ENCODE measurements around the gene MRPS21. TPM values are rescaled to one million over a fixed set of nuclear protein-coding genes. Genes with fewer than 3 reads are reported as not detected.

The MRPS21 gene
- total RNA-seq, 1 donor from 2014 or later, result 69.2 TPM

DNA sequence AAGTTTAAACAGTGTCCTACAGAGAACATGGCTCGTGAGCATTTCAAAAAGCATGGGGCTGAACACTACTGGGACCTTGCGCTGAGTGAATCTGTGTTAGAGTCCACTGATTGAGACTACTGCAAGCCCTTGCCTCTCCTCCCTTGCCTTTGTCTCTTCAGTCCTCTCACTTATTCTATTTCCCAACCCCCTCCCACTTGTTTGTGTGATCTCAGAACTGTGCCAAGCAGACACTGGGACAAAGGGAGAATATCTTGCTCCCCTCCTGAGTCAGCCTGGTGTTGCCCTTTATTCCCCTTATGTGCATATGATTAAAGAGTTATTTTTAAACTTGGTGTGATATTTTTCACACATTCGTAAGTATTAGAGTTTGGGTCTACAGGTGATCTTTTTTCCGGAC lies 59.2 kb downstream of the MRPS21 start:
- no peak for DNase-seq
- intact Hi-C loops (cut with micrococcal nuclease), result no loop called here
- ATAC-seq (ENCODE audit: low read depth), result no peak
- no peaks in the 10 kb centered on the region for H3K4me1 Mint-ChIP-seq
- TF ChIP-seq, protein P1, sequence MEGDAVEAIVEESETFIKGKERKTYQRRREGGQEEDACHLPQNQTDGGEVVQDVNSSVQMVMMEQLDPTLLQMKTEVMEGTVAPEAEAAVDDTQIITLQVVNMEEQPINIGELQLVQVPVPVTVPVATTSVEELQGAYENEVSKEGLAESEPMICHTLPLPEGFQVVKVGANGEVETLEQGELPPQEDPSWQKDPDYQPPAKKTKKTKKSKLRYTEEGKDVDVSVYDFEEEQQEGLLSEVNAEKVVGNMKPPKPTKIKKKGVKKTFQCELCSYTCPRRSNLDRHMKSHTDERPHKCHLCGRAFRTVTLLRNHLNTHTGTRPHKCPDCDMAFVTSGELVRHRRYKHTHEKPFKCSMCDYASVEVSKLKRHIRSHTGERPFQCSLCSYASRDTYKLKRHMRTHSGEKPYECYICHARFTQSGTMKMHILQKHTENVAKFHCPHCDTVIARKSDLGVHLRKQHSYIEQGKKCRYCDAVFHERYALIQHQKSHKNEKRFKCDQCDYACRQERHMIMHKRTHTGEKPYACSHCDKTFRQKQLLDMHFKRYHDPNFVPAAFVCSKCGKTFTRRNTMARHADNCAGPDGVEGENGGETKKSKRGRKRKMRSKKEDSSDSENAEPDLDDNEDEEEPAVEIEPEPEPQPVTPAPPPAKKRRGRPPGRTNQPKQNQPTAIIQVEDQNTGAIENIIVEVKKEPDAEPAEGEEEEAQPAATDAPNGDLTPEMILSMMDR (IDR thresholded peaks at IDR 0.05), result no peak
- ChIA-PET POLR2A (interaction anchor here (1.3 kb wide), 1 partner anchor 11 kb away, joined by 6 read pairs; the partner anchor contains the start of gene RPRD2), CTCF (no interaction called here)
- H3K27ac Mint-ChIP-seq, result no peak overlapping the region
- H3K27me3 Mint-ChIP-seq, result no peaks in the 10 kb centered on the region
- no peaks in the 10 kb centered on the region for H3K9me3 Mint-ChIP-seq
- peaks cover 55% of the 10 kb centered on the region for H3K36me3 Mint-ChIP-seq (ENCODE audit: low read depth)
- no peak overlapping the region for H3K4me3 Mint-ChIP-seq

Other genes starting within 250 kb of the MRPS21 start
- 39.0 and 46.0 TPM in 2 replicates for gene VPS45, start 226.1 kb upstream of the MRPS21 start, total RNA-seq
- 195 and 208 TPM in 2 replicates for gene PLEKHO1, start 143.9 kb upstream of the MRPS21 start, total RNA-seq
- gene ANP32E, start 57.7 kb upstream of the MRPS21 start, total RNA-seq, result 70.5 and 84.3 TPM in 2 replicates
- gene CA14, start 36.1 kb upstream of the MRPS21 start, total RNA-seq, result not detected in 2 replicates
- gene APH1A, start 24.8 kb upstream of the MRPS21 start, total RNA-seq, result 145 TPM in 2 replicates
- 0.38 and 0.39 TPM in 2 replicates for gene C1orf54, start 21.1 kb upstream of the MRPS21 start, total RNA-seq
- gene CIART, start 11.3 kb upstream of the MRPS21 start, total RNA-seq, result 0.20 and 1.0 TPM in 2 replicates
- gene PRPF3, start 27.7 kb downstream of the MRPS21 start, total RNA-seq, result 112 and 136 TPM in 2 replicates
- gene RPRD2, start 70.3 kb downstream of the MRPS21 start, total RNA-seq, result 27.1 and 28.6 TPM in 2 replicates
- gene TARS2, start 193.6 kb downstream of the MRPS21 start, total RNA-seq, result 42.6 and 50.7 TPM in 2 replicates
- gene ECM1, start 214.2 kb downstream of the MRPS21 start, total RNA-seq, result 1.7 and 2.1 TPM in 2 replicates
- 1.1 TPM in 1 of 2 replicates, not detected in the other for gene FALEC, start 221.9 kb downstream of the MRPS21 start, total RNA-seq

Measured in activated B cell treated with CpG ODN at 0.5 μM for 24 hours (primary cell).